DND-41 (cell line): ENCODE data around the gene KLHL3.

Experiments
- CTCF ChIP-seq: IDR thresholded peaks from 2 replicates; pipeline ENCODE4 v1.5.1; 2012; ENCODE audit warnings: borderline replicate concordance, low read length, moderate library complexity, mild to moderate bottlenecking; ENCODE audit not compliant: poor library complexity, severe bottlenecking; ENCODE audit errors: extremely low read depth
- EZH2 ChIP-seq: IDR thresholded peaks from 3 replicates; pipeline ENCODE4 v1.6.1; 2012; ENCODE audit warnings: borderline replicate concordance, low read depth, mild to moderate bottlenecking, moderate library complexity, low read length, inconsistent platforms; ENCODE audit not compliant: severe bottlenecking

GRCh38 chr5:137611794-137612435, 124.0 kb downstream of the KLHL3 start:
- TF ChIP-seq CTCF (no peak), EZH2 (no peak)
